ENCODE results near the gene TNFAIP3.

DNA sequence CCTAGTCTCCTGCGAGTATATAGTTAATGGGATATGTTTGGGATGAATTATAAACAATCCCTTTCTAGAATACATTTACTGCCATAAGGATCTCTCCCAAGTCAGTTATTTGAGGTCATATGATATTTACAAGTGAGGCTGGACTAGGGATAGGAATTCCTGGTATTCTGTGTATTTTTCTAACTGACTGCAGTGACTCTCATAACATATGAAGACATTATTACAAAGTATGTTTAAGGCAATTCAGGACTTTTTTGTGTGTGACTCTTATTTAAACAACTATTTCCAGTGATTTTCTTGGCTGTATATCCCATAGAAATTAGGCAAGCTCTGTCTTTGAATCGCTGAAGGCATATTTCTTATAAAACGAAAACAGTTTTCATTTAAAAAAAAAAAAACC lies 18.4 kb upstream of the TNFAIP3 start:
- TF ChIP-seq POLR2A (IDR thresholded peaks at IDR 0.05) = no peak
- TF ChIP-seq, protein P1, sequence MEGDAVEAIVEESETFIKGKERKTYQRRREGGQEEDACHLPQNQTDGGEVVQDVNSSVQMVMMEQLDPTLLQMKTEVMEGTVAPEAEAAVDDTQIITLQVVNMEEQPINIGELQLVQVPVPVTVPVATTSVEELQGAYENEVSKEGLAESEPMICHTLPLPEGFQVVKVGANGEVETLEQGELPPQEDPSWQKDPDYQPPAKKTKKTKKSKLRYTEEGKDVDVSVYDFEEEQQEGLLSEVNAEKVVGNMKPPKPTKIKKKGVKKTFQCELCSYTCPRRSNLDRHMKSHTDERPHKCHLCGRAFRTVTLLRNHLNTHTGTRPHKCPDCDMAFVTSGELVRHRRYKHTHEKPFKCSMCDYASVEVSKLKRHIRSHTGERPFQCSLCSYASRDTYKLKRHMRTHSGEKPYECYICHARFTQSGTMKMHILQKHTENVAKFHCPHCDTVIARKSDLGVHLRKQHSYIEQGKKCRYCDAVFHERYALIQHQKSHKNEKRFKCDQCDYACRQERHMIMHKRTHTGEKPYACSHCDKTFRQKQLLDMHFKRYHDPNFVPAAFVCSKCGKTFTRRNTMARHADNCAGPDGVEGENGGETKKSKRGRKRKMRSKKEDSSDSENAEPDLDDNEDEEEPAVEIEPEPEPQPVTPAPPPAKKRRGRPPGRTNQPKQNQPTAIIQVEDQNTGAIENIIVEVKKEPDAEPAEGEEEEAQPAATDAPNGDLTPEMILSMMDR (IDR thresholded peaks at IDR 0.05) = no peak

Data from uterus (tissue), 2 donors.